Measurements from ENCODE around the gene TTC33.

TTC33 gene

GRCh38 chr5:40495237-40495635, 260.5 kb downstream of the TTC33 start:
- Histone ChIP-seq H3K36me3 (replicated peaks) (no peaks in the 10 kb centered on the region), H3K4me3 (no peak overlapping the region), H3K27me3 (ENCODE audit: low read depth) (0 out of 2 replicates have a peak, but pooled peaks cover 2% of the 10 kb centered on the region), H3K9me3 (no peaks in the 10 kb centered on the region), H3K4me1 (no peaks in the 10 kb centered on the region)
- in situ Hi-C loops (cut with MboI; ENCODE audit: low sequenced_read_pairs) = no loop called here
- no peak for DNase-seq (ENCODE audit: low spot score in 2 of 2)

GRCh38 chr5:40494631-40495236, 261.0 kb downstream of the TTC33 start:
- Histone ChIP-seq H3K4me1 (no peaks in the 10 kb centered on the region), H3K9me3 (no peaks in the 10 kb centered on the region), H3K27me3 (ENCODE audit: low read depth) (0 out of 2 replicates have a peak, but pooled peaks cover 2% of the 10 kb centered on the region), H3K4me3 (no peak overlapping the region), H3K36me3 (replicated peaks) (no peaks in the 10 kb centered on the region)
- no peak for DNase-seq (ENCODE audit: low spot score in 2 of 2)
- in situ Hi-C loops (cut with MboI; ENCODE audit: low sequenced_read_pairs) = no loop called here

DNA sequence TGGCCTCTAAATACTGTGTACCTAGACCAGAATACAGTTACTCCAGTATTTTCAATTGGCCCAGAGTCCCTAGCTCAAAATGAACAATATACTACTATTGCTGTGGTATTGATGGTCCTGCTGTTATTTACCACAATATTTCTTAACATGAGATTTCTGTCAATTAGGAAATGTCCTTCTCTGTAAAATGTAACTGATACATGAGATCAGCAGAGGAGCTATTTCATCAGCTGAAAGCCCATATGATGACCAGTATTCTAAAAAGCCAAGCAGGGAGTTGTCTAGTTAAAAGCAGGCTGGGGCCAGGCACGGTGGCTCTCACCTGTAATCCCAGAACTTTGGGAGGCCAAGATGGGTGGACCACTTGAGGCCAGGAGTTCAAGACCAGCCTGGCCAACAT, 263.7 kb downstream of the TTC33 start:
- Histone ChIP-seq H3K4me3 (no peak overlapping the region), H3K4me1 (no peaks in the 10 kb centered on the region), H3K9me3 (no peaks in the 10 kb centered on the region), H3K27me3 (ENCODE audit: low read depth) (0 out of 2 replicates have a peak, but pooled peaks cover 2% of the 10 kb centered on the region), H3K36me3 (replicated peaks) (no peaks in the 10 kb centered on the region)
- in situ Hi-C loops (cut with MboI; ENCODE audit: low sequenced_read_pairs) = no loop called here
- no peak for DNase-seq (ENCODE audit: low spot score in 2 of 2)

DNA sequence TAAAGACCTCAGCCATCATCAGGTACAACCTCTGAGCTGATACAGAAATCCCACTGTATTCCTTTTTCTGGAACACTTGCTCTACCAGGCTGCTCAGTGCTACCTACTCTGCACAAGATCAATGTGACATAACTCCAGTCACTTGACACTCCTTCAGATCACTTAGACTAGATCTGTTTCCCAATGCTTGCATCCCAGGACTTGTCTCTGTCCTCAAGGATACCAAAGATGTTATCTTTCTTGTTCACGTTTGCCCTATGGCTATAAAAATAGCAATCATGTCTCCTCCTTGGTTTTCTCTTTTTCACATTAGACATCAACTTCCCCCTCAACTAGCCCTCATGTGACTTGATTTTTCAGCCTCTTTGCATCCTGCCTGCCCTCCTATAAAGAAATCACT, 264.1 kb downstream of the TTC33 start:
- 0 out of 2 replicates have a peak, but pooled peaks cover 2% of the 10 kb centered on the region for H3K27me3 ChIP-seq (ENCODE audit: low read depth)
- no peaks in the 10 kb centered on the region for H3K36me3 ChIP-seq (replicated peaks)
- no peak overlapping the region for H3K4me3 ChIP-seq
- no peaks in the 10 kb centered on the region for H3K4me1 ChIP-seq
- in situ Hi-C loops (cut with MboI; ENCODE audit: low sequenced_read_pairs) = no loop called here
- no peak for DNase-seq (ENCODE audit: low spot score in 2 of 2)
- no peaks in the 10 kb centered on the region for H3K9me3 ChIP-seq

GRCh38 chr5:40490464-40491111, 265.2 kb downstream of the TTC33 start:
- no peak overlapping the region for H3K4me3 ChIP-seq
- in situ Hi-C loops (cut with MboI; ENCODE audit: low sequenced_read_pairs) = no loop called here
- 0 out of 2 replicates have a peak, but pooled peaks cover 2% of the 10 kb centered on the region for H3K27me3 ChIP-seq (ENCODE audit: low read depth)
- H3K36me3 ChIP-seq (replicated peaks) = no peaks in the 10 kb centered on the region
- DNase-seq (ENCODE audit: low spot score in 2 of 2) = no peak
- no peaks in the 10 kb centered on the region for H3K9me3 ChIP-seq
- no peaks in the 10 kb centered on the region for H3K4me1 ChIP-seq

DNA sequence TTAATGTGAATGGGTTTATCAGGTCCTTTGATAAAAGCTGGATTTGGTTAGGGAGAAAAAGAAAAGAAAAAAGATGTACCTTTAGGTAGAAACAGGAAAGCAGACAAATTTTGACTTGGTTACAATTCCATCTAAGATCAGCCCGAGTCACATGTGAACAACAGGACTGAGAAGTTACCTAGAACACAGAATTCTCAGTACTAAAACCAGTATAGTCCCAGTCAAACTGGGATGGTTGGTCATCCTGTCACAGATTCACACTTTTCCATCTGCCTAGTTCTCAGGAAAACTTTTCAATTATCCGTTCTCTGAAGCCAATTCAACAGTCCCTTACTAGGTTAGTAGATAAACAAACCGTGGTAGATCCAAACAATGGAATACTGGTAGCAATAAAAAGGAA, 266.3 kb downstream of the TTC33 start:
- in situ Hi-C loops (cut with MboI; ENCODE audit: low sequenced_read_pairs) = no loop called here
- H3K9me3 ChIP-seq = no peaks in the 10 kb centered on the region
- H3K4me1 ChIP-seq = no peaks in the 10 kb centered on the region
- DNase-seq (ENCODE audit: low spot score in 2 of 2) = no peak
- no peaks in the 10 kb centered on the region for H3K36me3 ChIP-seq (replicated peaks)
- 0 out of 2 replicates have a peak, but pooled peaks cover 2% of the 10 kb centered on the region for H3K27me3 ChIP-seq (ENCODE audit: low read depth)
- no peak overlapping the region for H3K4me3 ChIP-seq

DNA sequence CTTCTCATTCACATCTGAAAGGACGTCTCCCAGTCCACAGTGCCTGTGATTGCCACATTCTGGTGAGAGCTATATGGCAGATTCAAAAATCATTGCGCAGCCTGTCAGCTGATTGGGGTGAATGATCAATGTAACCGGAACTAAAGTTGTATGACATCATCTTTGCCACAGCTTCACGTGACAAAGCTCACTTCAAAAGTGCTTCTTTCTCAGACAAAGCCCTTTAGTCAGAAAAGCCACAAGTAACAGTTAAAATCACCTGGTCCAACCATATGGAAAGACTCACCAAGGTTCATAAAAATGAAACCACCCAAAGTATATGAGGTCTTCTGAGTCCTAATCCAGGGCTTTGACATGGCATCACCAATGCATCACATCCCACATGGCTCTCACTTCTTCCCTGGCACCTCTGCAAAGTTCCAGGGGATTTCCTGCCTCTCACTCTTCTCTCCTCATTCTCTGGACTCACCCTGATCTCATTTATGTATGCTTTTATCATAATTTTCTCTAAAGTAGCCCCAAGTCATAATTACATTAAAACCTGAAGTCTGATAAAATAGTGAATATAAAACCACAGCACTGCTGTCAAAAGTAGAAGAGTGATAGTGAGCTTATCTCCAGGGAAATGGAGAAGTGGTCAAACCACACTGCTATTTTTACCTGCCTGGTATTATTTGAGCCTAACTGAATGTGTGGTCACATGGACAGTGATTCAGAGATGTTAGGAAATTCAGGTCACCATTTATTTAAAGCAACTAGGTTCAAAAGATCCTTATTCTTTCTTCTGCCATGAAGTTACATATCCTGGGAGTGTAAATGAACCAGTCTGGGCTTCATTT, 269.1 kb downstream of the TTC33 start:
- H3K36me3 ChIP-seq (replicated peaks) = no peaks in the 10 kb centered on the region
- in situ Hi-C loops (cut with MboI; ENCODE audit: low sequenced_read_pairs) = no loop called here
- no peaks in the 10 kb centered on the region for H3K9me3 ChIP-seq
- no peaks in the 10 kb centered on the region for H3K4me1 ChIP-seq
- no peak for DNase-seq (ENCODE audit: low spot score in 2 of 2)
- H3K27me3 ChIP-seq (ENCODE audit: low read depth) = 0 out of 2 replicates have a peak, but pooled peaks cover 2% of the 10 kb centered on the region
- H3K4me3 ChIP-seq = no peak overlapping the region

DNA sequence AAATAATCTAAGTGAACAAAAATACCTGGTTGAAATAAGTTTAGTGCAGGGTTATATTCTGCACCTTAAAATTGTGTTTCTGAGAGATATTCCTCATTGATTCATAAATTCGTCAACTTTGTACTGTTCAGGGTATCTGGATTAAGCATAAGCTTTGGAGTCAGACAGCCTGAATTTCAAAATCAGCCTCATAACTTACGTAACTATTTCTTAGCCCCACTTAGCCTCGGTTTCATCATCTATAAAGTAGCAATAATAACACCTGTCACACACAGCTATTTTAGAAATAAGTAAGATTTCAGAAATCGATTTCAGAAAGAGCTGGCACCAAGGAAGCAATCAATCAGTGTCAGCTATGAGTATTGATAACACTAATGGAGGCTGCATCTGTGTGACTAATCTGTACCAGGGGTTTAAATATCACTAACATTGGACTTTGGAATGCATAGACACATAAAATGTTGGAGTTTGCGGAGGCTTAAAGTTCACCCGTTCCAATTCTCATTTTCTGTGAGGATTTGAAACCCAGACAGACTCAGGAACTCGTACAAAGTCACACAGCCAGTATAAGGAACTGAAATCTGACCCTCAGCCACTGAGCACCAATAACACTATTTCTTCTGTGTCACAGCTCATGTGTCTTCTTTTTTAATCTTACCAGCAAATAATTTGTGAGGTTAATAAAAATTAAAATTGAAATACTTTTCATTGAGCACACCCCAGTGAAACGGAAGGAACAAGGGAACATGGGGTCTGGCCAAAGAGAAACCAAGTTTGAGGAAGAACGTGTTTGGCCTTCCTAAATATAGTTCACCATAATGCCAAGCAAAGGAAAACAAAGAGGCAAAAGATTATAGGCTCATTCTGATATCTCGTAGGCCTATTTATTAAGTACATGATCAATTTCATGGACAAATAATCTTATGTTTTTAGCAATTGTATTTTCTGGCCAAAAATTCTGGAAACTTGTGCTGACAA, 270.5 kb downstream of the TTC33 start:
- in situ Hi-C loops (cut with MboI; ENCODE audit: low sequenced_read_pairs) = no loop called here
- H3K9me3 ChIP-seq = no peaks in the 10 kb centered on the region
- H3K27me3 ChIP-seq (ENCODE audit: low read depth) = no peaks in the 10 kb centered on the region
- no peak for DNase-seq (ENCODE audit: low spot score in 2 of 2)
- no peaks in the 10 kb centered on the region for H3K4me1 ChIP-seq
- H3K36me3 ChIP-seq (replicated peaks) = no peaks in the 10 kb centered on the region
- no peak overlapping the region for H3K4me3 ChIP-seq

DNA sequence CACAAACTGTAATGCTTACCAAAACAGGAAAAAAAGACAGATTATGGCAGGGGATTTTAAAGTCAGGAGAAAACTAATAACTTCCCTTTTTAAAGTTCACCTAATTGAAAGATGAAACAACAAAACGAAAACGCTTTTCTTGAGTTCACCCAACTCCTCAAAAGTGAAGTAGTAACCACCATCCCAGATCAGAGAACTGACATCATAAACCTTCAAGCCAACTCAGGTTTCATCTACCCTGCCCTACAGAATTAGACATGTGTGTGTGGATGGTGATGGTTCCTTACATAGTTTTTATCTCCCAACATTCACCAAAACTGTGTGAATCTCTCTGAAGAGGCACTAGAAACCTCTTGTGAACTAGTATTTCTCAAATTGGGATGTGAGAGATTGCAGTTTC, 271.3 kb downstream of the TTC33 start:
- no peak for DNase-seq (ENCODE audit: low spot score in 2 of 2)
- H3K4me3 ChIP-seq = no peak overlapping the region
- in situ Hi-C loops (cut with MboI; ENCODE audit: low sequenced_read_pairs) = no loop called here
- no peaks in the 10 kb centered on the region for H3K36me3 ChIP-seq (replicated peaks)
- no peaks in the 10 kb centered on the region for H3K27me3 ChIP-seq (ENCODE audit: low read depth)
- no peaks in the 10 kb centered on the region for H3K4me1 ChIP-seq
- no peaks in the 10 kb centered on the region for H3K9me3 ChIP-seq

DNA sequence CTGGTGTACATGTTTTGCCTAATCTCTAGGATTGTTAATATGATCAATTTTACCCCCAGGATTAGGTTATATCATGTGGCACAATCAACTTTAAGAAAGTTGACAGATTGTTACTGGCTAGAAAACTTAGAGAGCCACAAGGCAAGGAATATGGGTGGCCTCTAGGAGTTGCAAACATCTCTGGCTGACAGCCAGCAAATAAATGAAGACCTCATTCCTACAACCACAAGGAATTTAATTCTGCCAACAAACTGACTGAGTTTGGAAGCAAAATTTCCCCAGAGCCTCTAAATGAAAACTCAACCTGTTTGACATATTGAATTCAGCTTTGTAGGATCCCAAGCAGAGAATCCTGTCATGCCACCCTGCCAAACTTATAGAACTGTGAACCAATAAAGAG, 272.4 kb downstream of the TTC33 start:
- DNase-seq (ENCODE audit: low spot score in 2 of 2) = no peak
- H3K4me3 ChIP-seq = no peak overlapping the region
- in situ Hi-C loops (cut with MboI; ENCODE audit: low sequenced_read_pairs) = no loop called here
- H3K36me3 ChIP-seq (replicated peaks) = no peaks in the 10 kb centered on the region
- no peaks in the 10 kb centered on the region for H3K9me3 ChIP-seq
- H3K27me3 ChIP-seq (ENCODE audit: low read depth) = no peaks in the 10 kb centered on the region
- H3K4me1 ChIP-seq = no peaks in the 10 kb centered on the region

DNA sequence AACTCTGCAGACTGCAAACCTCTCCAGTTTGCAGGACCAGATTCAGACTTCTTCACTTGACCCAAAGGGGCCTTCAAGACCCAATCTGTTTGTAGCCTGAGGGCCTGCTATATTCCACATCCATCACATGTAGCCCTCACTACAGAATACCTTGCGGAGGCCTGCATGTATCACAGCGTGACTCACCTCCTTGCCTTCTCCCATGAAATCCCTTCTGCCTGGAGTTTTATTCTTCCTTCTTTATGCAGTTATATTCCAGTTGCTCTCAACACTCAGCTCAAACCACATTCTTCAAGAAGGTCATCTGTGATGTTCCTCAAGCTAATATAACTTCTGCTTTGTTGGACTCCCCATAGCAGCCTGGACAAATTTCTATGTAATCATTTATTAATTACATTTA, 274.5 kb downstream of the TTC33 start:
- Histone ChIP-seq H3K9me3 (no peaks in the 10 kb centered on the region), H3K27me3 (ENCODE audit: low read depth) (no peaks in the 10 kb centered on the region), H3K36me3 (replicated peaks) (no peaks in the 10 kb centered on the region), H3K4me3 (no peak overlapping the region), H3K4me1 (no peaks in the 10 kb centered on the region)
- in situ Hi-C loops (cut with MboI; ENCODE audit: low sequenced_read_pairs) = no loop called here
- no peak for DNase-seq (ENCODE audit: low spot score in 2 of 2)

DNA sequence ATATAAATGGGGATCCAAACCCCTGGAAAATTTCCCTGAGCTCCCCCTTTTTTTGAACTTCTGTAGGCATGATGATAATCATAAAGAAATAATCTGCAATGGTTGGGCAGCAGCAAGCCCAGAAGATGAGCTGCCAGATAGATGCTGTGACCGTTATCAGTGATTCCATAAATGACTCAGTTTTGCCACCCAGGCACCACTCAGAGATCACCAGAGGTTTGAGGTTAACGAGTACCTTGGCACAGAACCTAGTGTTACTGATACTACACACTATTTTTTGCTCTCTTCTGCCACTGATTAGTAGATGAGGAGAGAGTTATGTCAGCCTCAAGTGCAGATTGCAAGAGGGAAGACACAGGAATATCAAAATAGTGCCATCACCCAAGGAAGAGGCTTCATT, 275.4 kb downstream of the TTC33 start:
- in situ Hi-C loops (cut with MboI; ENCODE audit: low sequenced_read_pairs) = no loop called here
- H3K36me3 ChIP-seq (replicated peaks) = no peaks in the 10 kb centered on the region
- no peak overlapping the region for H3K4me3 ChIP-seq
- DNase-seq (ENCODE audit: low spot score in 2 of 2) = no peak
- H3K27me3 ChIP-seq (ENCODE audit: low read depth) = no peaks in the 10 kb centered on the region
- no peaks in the 10 kb centered on the region for H3K4me1 ChIP-seq
- H3K9me3 ChIP-seq = no peaks in the 10 kb centered on the region

DNA sequence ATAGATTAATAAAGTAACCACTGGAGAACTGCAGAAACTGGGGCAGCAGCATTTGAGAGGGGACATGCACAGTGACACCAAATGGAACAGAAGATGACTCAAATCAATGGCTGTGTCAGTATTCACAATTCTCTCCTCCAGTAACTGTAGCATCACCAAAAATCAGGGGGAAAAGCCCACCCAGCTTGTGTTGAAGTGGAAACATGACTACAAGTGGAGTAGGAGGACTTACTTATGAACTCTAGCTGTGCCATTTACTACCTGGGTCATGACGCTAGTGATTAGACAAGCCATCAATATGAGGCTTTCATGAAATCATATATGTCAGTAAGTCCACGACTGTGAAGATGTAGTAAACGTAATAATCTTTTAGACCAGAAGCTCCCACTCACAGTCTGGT, 275.8 kb downstream of the TTC33 start:
- H3K36me3 ChIP-seq (replicated peaks) = no peaks in the 10 kb centered on the region
- no peaks in the 10 kb centered on the region for H3K27me3 ChIP-seq (ENCODE audit: low read depth)
- in situ Hi-C loops (cut with MboI; ENCODE audit: low sequenced_read_pairs) = no loop called here
- no peaks in the 10 kb centered on the region for H3K9me3 ChIP-seq
- no peaks in the 10 kb centered on the region for H3K4me1 ChIP-seq
- no peak for DNase-seq (ENCODE audit: low spot score in 2 of 2)
- no peak overlapping the region for H3K4me3 ChIP-seq
